NCI-H1105 (cell line): ENCODE results near the gene MRGPRF.

ENCODE experiments used
- DNase-seq: peaks from one replicate; lab custom pipeline; 2025; lab: John Stamatoyannopoulos, UW

Gene MRGPRF

DNA sequence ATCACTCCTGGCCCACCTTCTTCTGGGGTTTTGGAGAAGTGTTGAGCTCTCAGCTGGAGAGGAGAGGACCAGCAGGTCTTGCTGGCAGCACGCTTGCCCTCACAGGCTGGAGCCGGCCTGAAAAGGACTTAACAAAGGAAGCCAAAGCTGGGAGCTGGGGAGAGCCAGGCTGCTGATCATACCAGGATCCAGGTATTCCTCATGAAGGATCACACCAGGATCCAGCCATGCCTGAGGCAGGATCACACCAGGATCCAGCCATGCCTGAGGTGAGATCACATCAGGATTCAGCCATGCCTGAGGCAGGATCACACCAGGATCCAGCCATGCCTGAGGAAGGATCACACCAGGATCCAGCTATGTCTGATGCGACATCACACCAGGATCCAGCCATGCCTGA lies 49.3 kb downstream of the MRGPRF start:
- DNase-seq: no peak

DNA sequence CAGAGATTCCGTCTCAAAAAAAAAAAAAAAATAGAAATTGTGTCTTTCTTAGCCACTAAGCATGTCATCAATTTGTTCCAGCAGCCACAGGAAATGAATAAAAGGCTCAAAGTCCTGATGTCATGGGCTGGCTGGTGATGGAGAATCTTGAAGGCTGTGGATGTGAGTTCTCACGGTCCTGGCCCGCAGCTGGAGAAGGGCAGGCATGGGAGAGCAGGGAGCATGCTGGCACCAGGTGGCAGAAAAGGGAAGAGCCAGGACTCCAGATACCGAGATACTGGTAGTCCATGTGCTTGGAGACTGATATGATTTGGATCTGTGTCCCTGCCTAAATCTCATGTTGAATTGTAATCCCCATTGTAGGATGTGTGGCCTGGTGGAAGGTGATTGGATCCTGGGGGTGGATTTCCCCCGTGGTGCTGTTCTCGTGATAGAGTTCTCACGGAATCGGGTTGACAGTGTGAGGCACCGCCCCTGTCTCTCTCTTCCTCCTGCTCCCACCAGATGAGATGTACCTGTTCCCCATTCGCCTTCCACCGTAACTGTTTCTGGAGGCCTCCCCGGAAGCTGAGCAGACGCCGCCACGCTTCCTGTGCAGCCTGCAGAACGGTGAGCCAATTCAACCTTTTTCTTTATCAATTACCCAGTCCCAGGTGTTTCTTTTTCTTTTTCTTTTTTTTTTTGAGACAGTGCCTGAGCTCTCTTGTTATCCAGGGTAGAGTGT lies 50.4 kb downstream of the MRGPRF start:
- no peak for DNase-seq

DNA sequence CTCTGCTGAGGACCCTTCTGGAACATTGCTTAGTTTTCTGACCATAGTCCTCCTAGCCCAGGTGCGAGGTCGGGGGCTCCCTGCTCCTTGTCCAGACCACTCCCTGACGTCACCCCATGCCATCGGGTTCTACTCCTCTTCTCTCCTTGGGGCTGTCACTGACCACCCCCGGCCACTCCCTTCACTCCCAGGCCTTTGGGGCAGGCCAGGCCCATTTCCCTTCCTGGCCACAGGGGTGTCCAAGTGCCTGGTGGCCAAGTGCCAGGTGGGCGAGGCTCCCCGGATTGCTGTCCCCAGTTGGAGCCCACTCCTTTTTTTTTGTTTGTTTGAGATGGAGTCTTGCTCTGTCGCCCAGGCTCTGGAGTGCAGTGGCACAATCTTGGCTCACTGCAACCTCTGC lies 51.8 kb downstream of the MRGPRF start:
- no peak for DNase-seq

DNA sequence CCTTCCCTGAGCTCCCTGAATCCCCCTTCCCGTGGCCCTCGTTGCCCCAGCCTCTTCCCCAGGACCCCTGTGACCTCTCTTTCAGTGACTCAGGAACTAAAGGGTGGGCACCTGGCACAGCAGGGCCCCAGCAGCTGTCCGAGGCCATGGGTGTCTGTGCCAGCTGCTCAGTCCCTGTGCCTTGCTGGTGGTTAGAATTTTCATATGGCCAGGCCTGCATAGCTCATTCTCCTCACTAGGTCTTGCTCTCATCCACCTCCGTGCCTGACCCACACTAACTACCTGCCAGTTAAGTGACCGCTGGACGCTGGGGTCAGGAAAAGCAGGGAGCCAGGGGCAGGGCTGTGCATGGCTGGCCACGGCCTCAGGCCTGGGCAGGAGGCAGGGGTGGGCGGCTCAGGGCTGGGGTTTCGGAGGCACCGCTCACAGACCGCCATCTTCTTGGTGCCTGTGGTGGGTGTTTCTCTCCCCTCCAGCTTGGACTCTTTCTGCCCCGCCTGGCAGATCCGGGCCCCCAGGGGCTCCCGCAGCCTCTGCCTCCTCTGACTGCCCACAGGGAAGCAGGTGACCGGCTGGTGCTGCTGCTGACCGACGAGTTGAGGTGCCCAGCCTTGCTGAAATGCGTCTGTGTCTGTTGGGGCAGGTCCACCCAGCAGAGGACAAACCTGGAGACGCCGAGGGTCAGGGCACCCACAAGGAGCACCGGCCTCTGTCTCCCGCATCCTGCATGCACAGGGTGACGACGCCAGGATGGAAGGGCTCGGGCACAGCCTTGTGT lies 52.6 kb downstream of the MRGPRF start:
- no peak for DNase-seq

DNA sequence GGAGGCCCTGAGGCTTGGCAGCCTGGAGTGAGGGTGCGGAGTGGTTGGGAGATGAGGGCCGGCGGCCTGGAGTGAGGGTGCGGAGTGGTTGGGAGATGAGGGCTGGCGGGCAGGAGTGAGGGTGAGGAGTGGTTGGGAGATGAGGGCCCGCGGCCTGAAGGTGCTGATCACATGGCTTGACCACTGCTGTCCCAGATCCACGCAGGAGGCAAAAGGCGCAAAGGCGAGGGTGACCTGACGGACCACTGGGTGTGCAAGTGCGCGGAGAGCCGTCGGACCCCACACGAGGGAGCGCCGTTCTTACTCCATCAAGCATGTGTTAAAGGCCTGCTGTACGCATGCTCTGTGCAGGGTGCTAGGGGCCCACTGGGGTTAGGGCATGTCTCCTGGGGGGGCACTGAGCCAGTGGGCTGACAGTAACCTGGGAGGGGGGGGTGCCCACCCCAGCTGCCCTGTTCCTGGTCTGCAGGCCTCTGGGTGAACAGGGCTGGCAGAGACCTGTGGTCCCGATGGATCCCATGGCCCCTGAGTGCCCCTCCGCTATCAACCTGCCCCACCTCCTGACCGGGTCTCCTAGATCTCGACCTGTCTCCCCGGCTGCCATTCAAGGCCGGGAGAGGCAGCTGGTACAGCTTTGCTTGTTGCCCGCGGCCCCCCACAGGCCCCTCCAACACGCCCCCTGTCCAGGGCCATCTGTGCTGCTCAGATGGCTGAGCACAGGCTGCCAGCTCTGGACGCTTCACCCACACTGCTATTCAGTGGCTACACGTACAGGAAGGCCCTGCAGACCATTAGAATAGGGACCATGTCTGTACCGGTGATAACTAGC lies 53.4 kb downstream of the MRGPRF start:
- DNase-seq: no peak

DNA sequence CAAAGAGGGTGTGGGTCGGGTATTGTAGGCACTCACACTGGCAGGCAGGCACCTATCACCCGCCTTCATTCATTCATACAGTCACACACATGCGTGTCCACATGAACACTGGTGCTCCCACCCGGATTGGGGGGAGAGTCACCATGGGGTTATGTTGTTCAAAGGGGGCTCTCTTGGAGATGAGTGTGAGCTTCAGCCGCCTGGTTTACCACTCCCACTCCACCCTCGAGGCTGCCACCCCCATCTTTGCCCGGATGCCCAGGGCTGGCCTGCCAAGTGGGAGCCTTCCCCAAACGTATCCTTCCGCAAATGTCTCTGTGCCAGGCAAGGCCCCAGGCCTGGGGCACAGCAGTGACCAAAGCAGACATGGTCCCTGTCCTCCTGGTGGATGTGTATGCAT lies 54.8 kb downstream of the MRGPRF start:
- no peak for DNase-seq

DNA sequence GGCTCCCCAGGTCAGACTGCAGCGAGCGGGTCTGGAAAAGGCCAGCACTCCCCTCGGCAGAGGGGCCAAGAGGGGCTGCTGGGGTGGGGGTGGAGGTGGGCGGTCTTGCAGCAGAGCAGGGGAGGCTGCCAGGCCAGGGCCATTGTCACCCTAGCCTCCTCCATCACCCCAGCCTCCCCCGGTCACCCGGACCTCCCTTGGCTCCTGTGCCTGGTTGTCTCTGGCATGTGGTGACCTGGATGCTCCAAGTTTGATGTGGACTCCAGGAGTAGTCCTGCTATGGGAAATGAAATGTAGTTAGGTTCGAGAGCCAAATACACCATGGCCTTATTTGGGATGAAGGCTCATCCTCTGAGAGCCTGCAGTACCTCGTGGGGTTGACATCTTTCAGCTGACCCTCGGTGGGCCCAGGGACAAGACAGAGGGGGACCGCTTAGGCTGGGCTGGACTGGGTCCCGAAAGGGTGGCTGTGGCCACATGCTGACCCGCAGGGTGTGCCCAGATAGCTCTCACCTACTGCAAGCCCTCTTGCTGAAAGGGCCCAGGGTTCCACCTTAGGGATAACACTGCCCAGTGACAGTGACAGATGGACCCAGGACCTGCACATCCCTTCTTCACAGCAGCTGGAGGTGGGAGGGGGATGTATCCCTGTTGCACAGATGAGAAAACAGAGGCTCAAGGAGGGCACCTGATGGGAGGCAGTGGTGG lies 56.3 kb downstream of the MRGPRF start:
- DNase-seq: no peak

DNA sequence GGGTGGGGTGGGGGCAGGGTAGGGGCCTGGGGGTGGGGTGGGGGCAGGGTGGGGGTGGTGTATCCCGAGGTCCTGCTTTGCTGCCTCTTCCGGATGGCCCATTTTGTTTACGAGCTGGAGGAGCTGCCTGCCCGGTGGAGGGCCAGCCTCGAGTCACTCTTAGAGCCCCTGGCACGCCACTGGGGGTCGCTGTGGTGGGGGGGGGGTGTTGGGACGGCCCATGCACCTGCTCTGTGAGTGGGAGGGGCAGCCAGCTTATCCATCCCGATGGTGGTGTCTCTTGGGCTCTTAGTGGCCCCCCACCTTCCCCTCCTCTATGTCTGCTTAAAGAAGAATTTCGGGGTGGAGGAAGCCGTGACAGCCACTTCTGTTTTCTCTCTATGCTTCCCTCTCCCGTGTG lies 56.9 kb downstream of the MRGPRF start:
- DNase-seq: no peak

DNA sequence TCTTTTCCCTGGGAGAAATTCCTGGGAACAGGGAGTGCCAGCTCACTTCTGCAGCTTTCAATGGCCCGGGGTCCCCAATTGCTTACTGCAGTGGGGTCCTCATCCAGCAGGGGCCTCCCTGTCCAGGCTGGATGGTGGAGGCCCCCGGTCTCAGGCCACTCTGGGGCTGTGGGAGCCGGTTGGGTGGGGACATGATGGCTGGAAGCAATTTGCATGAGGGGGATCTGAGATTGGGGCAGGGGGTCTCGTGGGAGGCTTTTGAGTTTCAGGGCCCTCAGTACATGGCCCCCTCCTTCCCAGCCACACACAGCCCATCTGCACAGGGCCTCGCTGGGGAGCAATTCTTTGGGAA lies 57.5 kb downstream of the MRGPRF start:
- DNase-seq: no peak

DNA sequence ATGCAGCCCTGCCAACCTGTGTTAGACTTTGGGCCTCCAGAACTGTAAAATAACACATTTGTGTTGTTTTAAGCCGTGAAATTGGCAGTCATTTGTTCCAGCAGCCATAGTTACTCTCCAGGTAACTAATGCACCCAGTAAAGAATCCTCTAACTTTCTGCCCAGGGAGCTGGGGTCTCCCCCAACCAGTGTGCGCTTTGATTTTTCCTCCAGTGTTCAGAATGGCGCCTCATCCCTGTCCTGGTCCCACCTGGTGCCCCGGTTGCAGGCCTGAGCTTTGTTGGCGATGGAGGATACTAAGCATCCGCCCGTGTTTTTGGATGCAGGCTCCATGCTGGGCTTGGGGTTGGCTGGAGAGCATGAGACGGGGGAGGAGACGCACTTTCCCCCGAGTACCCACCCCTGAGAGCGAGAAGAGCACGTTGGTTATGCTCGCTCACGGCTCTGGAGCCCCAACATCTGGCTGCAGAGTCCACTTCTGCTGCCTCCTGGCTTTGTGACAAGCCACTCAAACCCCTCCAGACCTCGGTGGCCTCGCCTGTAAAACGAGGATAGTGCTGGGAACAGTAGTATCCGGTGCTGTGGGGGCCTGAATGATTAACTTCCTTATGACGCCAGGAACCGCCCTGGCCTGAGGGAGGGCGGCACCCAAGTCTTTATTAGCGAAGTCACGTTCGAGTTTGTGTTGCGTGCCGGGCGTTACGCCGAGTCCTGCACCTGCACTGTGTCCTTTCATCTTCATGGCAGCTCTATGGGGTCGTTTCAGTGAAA lies 58.0 kb downstream of the MRGPRF start:
- no peak for DNase-seq
